GM18508 (cell line): ENCODE results near the gene ACOXL.
"Not testable (repeated sequence)": the region's sequence is repeated elsewhere in the genome, so short reads cannot be mapped to it uniquely, and the experiment has no call there.

Experiments used
- ATAC-seq: cut with Tn5 transposase; IDR thresholded peaks from one replicate; pipeline ENCODE4 v1.9.1; 2021; ENCODE audit warnings: moderate number of reproducible peaks; ENCODE audit not compliant: insufficient read depth, unreplicated experiment

Gene ACOXL

DNA sequence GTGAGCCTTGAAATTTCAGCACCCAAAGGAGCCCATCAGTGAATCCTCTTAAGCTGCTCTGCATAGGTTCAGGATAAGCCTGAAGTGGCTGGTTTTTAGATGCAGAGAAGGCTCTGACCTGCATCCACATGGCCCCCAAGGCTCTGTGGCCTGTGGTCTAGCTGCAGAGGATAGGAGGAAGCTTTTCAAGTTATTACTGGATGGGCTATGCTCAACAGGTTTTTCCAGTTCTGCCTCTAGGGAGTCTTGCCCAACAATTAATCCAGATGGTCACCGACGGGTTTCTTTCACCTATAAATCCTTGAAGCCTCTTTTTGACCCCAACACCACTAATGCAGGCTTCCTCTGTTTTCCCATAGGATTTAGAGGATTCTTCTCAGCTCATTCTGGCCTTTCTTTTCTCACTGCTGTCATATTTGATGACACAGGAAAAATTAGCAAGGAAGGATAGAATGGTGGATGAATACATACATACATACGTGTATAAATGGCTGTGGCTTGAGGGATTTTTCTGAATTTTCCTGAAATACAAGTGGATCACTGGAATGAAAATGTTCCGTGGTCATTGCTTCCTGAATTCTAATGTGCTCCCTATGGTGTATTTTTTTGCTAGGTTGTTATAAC is 336.2 kb downstream of the ACOXL start:
- ATAC-seq: no peak

DNA sequence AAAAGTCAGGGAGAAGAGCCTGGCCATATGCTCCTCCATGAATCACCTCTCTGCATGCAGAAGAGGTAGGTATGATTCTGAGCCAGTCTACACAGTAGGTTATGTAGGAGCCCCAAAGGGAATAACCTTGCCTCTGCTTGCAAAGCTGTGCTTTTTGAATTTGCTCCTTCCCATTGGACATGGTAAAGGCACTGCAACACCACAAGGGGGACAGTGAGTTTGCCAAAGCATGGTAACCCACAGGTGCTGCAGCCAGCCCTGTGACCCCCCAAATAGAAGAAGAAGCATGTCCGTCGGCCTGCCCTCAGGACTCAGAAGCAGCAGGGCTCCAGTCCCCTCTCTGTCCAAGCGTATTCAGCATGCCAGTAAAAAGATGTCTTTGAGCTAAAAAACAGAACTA is 337.3 kb downstream of the ACOXL start:
- ATAC-seq: no peak

- ATAC-seq: no peak
Measured at GRCh38 chr2:111071600-111072171, 339.3 kb downstream of the ACOXL start.

GRCh38 chr2:111072220-111072871 is 340.0 kb downstream of the ACOXL start:
- no peak for ATAC-seq

DNA sequence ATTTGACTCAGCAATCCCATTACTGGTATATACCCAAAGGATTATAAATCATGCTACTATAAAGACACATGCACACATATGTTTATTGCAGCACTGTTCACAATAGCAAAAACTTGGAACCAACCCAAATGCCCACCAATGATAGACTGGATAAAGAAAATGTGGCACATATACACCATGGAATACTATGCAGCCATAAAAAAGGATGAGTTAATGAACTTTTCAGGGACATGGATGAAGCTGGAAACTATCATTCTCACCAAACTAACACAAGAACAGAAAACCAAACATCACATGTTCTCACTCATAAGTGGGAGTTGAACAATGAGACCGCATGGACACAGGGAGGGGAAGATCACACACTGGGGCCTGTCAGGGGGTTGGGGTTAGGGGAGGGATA is 350.3 kb downstream of the ACOXL start:
- ATAC-seq: not testable (repeated sequence)

GRCh38 chr2:111091811-111092211 is 359.4 kb downstream of the ACOXL start:
- no peak for ATAC-seq

- no peak for ATAC-seq
Measured at GRCh38 chr2:111094691-111095090, 362.3 kb downstream of the ACOXL start.

GRCh38 chr2:111095434-111095833 is 363.1 kb downstream of the ACOXL start:
- ATAC-seq: no peak

DNA sequence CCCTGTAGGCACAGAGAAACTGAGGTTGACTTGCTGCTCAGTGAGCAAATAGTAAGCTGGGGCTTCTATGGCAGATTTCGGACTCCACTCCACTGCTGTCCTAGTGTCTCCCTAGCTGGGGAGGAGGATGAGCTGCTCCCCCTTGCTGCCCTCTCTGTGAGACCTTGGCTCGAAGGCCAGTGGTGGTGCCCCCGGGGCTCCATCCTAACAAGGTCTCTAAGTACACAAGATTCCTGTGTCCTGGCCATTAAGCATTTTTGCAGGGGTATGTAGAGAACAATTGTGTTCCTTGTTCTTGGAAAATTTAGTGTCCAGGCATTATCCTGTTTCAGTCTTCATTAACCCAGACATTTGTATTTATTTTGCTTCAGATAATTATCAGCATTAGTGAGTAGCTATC is 367.0 kb downstream of the ACOXL start:
- ATAC-seq: no peak

DNA sequence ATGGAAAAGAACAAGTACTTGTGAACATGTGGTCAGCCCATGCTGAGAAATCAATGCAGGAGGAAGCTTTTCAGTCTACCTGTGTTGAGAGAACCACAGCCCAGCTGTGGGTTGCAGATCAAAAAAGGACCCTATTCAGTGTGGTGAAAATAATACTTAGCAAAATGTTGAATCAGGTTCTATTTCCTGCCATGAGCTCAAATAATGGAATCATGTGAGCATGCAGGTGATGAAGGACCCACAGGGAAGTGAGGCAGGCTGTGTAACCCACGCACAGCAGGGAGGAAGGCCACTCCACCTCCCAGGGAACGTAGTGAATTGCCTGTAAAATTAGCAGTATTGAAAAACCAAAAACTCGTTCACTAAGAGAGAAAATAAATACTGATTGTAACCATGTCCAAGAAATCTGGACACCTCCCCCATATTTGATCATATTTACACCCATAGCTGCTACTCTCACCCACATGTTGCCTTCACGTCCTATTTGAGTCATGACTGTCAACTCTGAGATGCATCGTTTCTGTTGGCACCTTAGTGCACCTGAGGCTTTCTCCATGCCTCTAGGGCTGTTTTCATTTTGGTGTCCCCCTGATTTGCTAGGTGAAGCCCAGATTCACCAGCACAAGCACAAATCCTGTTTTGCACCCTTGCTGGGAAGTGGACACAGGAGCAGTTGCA is 367.9 kb downstream of the ACOXL start:
- no peak for ATAC-seq

DNA sequence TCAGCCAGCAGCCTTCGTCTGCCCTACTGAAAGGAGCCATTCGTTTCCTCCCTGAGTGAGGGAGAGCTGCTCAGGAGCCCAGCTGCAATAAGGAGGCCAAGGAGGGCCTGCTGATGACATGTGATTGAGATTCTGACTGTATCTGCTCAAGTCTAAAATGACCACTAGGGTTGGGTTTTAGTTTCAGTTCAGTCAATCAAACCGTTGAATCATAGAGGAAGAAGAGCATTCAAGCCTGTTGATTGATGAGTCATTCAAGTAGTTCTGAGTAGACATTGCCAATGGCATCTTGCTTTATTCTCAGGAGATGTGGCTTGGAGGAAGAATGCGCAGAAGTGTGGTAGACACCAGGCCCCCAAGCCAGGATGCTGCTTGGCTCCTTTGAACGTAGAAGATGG is 368.4 kb downstream of the ACOXL start:
- ATAC-seq: no peak

GRCh38 chr2:111101592-111101991 is 369.2 kb downstream of the ACOXL start:
- no peak for ATAC-seq

DNA sequence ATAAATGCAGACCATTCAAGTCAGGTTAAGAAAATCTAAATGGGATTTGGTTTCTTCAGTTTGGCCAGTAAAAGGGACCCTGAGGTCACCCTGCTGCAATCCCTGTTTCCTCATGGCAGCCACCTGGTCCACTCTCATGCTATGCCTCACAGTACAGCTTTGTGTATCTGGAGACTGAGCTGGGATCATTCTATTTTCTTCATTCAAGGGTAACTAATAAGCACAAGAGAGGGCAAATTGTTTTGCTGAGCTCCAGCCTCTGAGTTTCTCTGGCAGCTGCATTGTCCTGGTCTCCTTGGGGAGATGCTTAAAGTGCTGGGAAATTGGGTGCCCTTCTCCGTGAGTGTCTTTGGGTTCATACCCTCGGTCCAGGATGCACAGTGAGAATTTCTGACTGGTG is 369.8 kb downstream of the ACOXL start:
- no peak for ATAC-seq

GRCh38 chr2:111105926-111106325 is 373.6 kb downstream of the ACOXL start:
- ATAC-seq: no peak

GRCh38 chr2:111106706-111107105 is 374.3 kb downstream of the ACOXL start:
- no peak for ATAC-seq

- no peak for ATAC-seq
Measured at GRCh38 chr2:111108745-111109271, 376.4 kb downstream of the ACOXL start.

DNA sequence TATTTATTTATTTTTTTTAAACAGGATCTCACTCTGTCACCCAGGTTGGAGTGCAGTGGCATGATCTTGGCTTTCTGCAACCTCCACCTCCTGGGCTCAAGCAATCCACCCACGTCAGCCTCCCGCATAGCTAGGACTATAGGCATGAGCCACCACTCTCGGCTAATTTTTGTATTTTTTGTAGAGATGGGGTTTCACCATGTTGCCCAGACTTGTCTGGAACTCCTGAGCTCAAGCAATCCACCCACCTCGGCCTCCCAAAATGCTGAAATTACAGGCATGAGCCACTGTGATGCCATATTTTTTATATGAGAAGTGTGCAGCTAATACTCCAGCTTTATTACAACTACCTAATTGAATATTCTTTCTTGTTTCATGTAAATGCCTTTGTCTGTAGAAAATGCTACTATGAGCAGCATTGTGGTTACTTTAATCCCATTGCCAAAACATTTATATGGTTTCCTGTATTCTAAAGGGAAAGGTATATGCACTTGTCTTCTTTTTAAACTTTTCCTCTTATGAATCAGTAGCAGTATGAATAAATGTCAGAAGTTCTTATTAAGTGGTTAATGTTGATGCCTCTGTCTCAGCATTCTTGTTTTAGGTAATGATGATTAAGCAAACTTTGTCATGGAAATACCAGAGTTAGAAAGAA is 378.9 kb downstream of the ACOXL start:
- ATAC-seq: no peak

DNA sequence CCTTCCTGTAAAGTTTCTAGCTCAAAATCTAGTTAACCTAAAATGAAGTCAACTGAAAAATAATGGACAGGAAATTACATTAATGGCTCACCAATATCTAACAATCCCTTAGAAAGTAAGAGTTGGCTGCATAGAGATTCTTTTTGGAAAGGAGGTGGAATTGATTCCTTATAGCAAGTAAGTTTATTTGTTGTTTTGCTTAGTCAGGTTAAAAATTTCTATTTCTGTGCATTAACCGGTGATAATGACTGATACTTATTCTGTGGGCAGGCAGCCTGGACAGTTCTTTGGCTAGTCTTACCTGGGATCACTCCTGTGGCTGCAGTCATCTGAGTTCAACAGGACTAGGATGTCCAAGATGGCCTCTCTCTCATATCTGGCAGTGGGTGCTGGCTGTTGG is 381.5 kb downstream of the ACOXL start:
- no peak for ATAC-seq

DNA sequence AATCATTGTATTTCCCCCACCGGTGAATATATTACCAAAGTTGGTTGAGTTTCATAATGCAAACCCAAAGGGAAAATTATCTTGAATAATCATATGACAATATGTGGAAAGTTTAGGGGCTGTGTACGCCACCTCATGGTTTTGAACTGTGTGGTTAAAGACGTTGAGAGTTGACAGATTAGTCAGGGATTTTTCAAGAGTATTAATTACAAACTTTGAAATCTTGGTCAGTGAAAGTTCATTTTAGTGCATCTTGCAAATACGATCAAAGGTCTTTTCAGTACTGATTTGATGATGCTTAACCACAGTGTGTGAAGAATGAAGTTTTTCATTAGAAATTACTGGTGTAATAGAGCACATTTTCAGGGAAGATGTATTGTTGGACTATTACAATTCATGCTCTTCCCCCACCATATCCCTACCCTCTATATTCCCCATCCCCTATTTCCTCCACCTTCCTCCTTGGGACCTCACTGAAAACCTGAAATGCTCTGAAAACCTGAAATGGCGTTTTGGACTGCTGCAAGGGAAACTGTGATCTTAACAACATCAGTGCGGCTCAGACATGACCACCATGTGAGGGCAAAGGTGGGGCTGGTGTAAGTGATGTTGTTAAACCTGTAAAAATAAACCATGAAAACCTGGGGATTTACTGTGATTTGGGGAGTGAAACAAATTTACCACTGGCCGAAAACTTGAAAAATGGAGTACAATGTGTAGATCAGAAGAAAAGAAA is 383.8 kb downstream of the ACOXL start:
- ATAC-seq: no peak
